Measurements from ENCODE around the gene CCNT1. TPM values are rescaled to one million over a fixed set of nuclear protein-coding genes. Genes with fewer than 3 reads are reported as not detected.

The CCNT1 gene
- total RNA-seq: 14.1 and 19.1 TPM in 2 replicates

GRCh38 chr12:48716493-48717251 lies at the start of gene CCNT1:
CCNT1 (minus strand) TSS chr12:48716707; CDS start chr12:48716675, 32 bp downstream.

GRCh38 chr12:48681710-48682532 lies 34.6 kb downstream of the CCNT1 start, which contains the start of gene KANSL2:
KANSL2 (minus strand) TSS chr12:48682238; CDS start chr12:48681632, 606 bp downstream.

Other genes starting within 250 kb of the CCNT1 start
- not detected in 2 replicates for gene ANP32D, start 244.1 kb downstream of the CCNT1 start, total RNA-seq
- not detected in 2 replicates for gene C12orf54, start 234.2 kb downstream of the CCNT1 start, total RNA-seq
- not detected in 2 replicates for gene OR8S1, start 191.1 kb downstream of the CCNT1 start, total RNA-seq
- not detected in 2 replicates for gene LALBA, start 146.7 kb downstream of the CCNT1 start, total RNA-seq
- 19.9 and 52.3 TPM in 2 replicates for gene KANSL2, start 34.5 kb downstream of the CCNT1 start, total RNA-seq
- 17.5 and 37.4 TPM in 2 replicates for gene ADCY6, start 72.4 kb upstream of the CCNT1 start, total RNA-seq
- 11.7 and 27.3 TPM in 2 replicates for gene CACNB3, start 101.8 kb upstream of the CCNT1 start, total RNA-seq
- gene DDX23, start 135.5 kb upstream of the CCNT1 start, total RNA-seq: 39.7 and 41.5 TPM in 2 replicates
- 0.18 TPM in 1 of 2 replicates, not detected in the other for gene RND1, start 149.2 kb upstream of the CCNT1 start, total RNA-seq
- gene FKBP11, start 208.8 kb upstream of the CCNT1 start, total RNA-seq: 57.0 and 72.1 TPM in 2 replicates
- gene ARF3, start 240.8 kb upstream of the CCNT1 start, total RNA-seq: 72.0 and 83.8 TPM in 2 replicates